ENCODE results near the gene KRT86.

DNA sequence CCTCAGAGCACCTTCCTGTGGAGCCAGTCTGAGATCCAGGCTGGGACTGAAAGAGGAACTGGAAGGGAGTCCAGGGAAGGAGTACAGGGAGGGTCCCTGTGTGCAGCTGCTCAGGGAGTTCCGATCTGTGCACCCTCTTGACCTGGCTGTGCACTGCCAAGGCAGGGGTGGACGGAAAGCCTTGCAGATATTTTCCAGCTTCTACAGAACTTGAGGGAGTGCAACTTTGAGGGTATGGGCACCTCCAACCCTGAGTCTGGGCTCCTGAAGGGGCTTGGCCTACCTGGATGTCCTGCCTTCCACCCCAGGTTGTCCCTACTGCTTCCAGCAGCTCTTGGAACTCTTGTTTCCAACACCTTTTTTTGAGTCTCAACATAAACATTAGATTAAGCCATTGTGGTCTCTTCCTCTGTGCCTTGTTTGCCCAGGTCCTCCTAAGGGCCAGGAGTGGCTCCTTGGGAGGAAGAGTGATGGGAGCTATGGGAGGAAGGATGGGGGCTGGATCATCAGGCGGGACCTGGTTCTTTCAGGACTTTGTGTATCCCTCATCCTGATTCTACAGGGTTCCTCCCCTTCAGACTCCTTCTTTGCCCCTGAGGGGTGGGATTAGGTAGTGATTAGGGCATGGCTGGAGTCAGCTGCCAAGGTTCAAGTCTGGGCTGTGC, 37.9 kb upstream of the KRT86 start:
- TF ChIP-seq, protein P1, sequence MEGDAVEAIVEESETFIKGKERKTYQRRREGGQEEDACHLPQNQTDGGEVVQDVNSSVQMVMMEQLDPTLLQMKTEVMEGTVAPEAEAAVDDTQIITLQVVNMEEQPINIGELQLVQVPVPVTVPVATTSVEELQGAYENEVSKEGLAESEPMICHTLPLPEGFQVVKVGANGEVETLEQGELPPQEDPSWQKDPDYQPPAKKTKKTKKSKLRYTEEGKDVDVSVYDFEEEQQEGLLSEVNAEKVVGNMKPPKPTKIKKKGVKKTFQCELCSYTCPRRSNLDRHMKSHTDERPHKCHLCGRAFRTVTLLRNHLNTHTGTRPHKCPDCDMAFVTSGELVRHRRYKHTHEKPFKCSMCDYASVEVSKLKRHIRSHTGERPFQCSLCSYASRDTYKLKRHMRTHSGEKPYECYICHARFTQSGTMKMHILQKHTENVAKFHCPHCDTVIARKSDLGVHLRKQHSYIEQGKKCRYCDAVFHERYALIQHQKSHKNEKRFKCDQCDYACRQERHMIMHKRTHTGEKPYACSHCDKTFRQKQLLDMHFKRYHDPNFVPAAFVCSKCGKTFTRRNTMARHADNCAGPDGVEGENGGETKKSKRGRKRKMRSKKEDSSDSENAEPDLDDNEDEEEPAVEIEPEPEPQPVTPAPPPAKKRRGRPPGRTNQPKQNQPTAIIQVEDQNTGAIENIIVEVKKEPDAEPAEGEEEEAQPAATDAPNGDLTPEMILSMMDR (IDR thresholded peaks at IDR 0.05; ENCODE audit: low read depth, low read length) = no peak
- TF ChIP-seq, protein P2, sequence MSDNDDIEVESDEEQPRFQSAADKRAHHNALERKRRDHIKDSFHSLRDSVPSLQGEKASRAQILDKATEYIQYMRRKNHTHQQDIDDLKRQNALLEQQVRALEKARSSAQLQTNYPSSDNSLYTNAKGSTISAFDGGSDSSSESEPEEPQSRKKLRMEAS (IDR thresholded peaks at IDR 0.05; ENCODE audit: low read depth, low read length) = no peak

Measured in NB4 (cell line).